Measurements from ENCODE around the gene CTNNA2.

CTNNA2 gene

GRCh38 chr2:79947751-79948150 is 434.9 kb downstream of the CTNNA2 start:
- H3K4me1 ChIP-seq = no peaks in the 10 kb centered on the region
- no peaks in the 10 kb centered on the region for H3K27me3 ChIP-seq (ENCODE audit: control insufficient read depth, insufficient read depth, low read length)
- H3K4me3 ChIP-seq (ENCODE audit: low read depth, low read length) = no peak overlapping the region
- H3K9ac ChIP-seq = no peak overlapping the region
- H3K4me2 ChIP-seq (ENCODE audit: low read length) = no peak overlapping the region
- no peak overlapping the region for H3K27ac ChIP-seq
- no peaks in the 10 kb centered on the region for H3K36me3 ChIP-seq (ENCODE audit: control insufficient read depth, insufficient read depth, low read length)
- H2AFZ ChIP-seq = no peak overlapping the region
- no peaks in the 10 kb centered on the region for H3K79me2 ChIP-seq
- no peaks in the 10 kb centered on the region for H3K9me3 ChIP-seq (ENCODE audit: control insufficient read depth, low read length)
- no peak for TF ChIP-seq CTCF (IDR thresholded peaks at IDR 0.05)

- no peak overlapping the region for H3K9ac ChIP-seq
- TF ChIP-seq CTCF (IDR thresholded peaks at IDR 0.05) = no peak
- no peak overlapping the region for H3K27ac ChIP-seq
- no peaks in the 10 kb centered on the region for H3K9me3 ChIP-seq (ENCODE audit: control insufficient read depth, low read length)
- H3K4me1 ChIP-seq = no peaks in the 10 kb centered on the region
- no peaks in the 10 kb centered on the region for H3K27me3 ChIP-seq (ENCODE audit: control insufficient read depth, insufficient read depth, low read length)
- no peaks in the 10 kb centered on the region for H3K79me2 ChIP-seq
- no peak overlapping the region for H3K4me2 ChIP-seq (ENCODE audit: low read length)
- no peaks in the 10 kb centered on the region for H3K36me3 ChIP-seq (ENCODE audit: control insufficient read depth, insufficient read depth, low read length)
- H3K4me3 ChIP-seq (ENCODE audit: low read depth, low read length) = no peak overlapping the region
- no peak overlapping the region for H2AFZ ChIP-seq
Observed at GRCh38 chr2:79950526-79950925, 437.7 kb downstream of the CTNNA2 start.

- H3K9ac ChIP-seq = no peak overlapping the region
- H3K4me2 ChIP-seq (ENCODE audit: low read length) = no peak overlapping the region
- H3K4me1 ChIP-seq = no peaks in the 10 kb centered on the region
- no peak overlapping the region for H3K4me3 ChIP-seq (ENCODE audit: low read depth, low read length)
- H3K9me3 ChIP-seq (ENCODE audit: control insufficient read depth, low read length) = no peaks in the 10 kb centered on the region
- no peaks in the 10 kb centered on the region for H3K36me3 ChIP-seq (ENCODE audit: control insufficient read depth, insufficient read depth, low read length)
- no peak overlapping the region for H2AFZ ChIP-seq
- no peak overlapping the region for H3K27ac ChIP-seq
- H3K27me3 ChIP-seq (ENCODE audit: control insufficient read depth, insufficient read depth, low read length) = no peaks in the 10 kb centered on the region
- no peak for TF ChIP-seq CTCF (IDR thresholded peaks at IDR 0.05)
- H3K79me2 ChIP-seq = no peaks in the 10 kb centered on the region
Observed at GRCh38 chr2:79952616-79953015, 439.8 kb downstream of the CTNNA2 start.

GRCh38 chr2:79960035-79960434 is 447.2 kb downstream of the CTNNA2 start:
- H3K27ac ChIP-seq = no peak overlapping the region
- H3K9ac ChIP-seq = no peak overlapping the region
- H3K36me3 ChIP-seq (ENCODE audit: control insufficient read depth, insufficient read depth, low read length) = no peaks in the 10 kb centered on the region
- no peak overlapping the region for H2AFZ ChIP-seq
- no peaks in the 10 kb centered on the region for H3K27me3 ChIP-seq (ENCODE audit: control insufficient read depth, insufficient read depth, low read length)
- no peaks in the 10 kb centered on the region for H3K4me1 ChIP-seq
- no peaks in the 10 kb centered on the region for H3K79me2 ChIP-seq
- no peak overlapping the region for H3K4me2 ChIP-seq (ENCODE audit: low read length)
- no peak overlapping the region for H3K4me3 ChIP-seq (ENCODE audit: low read depth, low read length)
- TF ChIP-seq CTCF (IDR thresholded peaks at IDR 0.05) = no peak
- no peaks in the 10 kb centered on the region for H3K9me3 ChIP-seq (ENCODE audit: control insufficient read depth, low read length)

GRCh38 chr2:79960519-79960918 is 447.7 kb downstream of the CTNNA2 start:
- Histone ChIP-seq H3K27me3 (ENCODE audit: control insufficient read depth, insufficient read depth, low read length) (no peaks in the 10 kb centered on the region), H3K79me2 (no peaks in the 10 kb centered on the region), H3K36me3 (ENCODE audit: control insufficient read depth, insufficient read depth, low read length) (no peaks in the 10 kb centered on the region), H3K9ac (no peak overlapping the region), H3K4me3 (ENCODE audit: low read depth, low read length) (no peak overlapping the region), H3K4me2 (ENCODE audit: low read length) (no peak overlapping the region), H3K9me3 (ENCODE audit: control insufficient read depth, low read length) (no peaks in the 10 kb centered on the region), H2AFZ (no peak overlapping the region), H3K4me1 (no peaks in the 10 kb centered on the region), H3K27ac (no peak overlapping the region)
- no peak for TF ChIP-seq CTCF (IDR thresholded peaks at IDR 0.05)

All from parathyroid adenoma (tissue), 2 donors.